ENCODE results near the gene CMSS1. TPM values are rescaled to one million over a fixed set of nuclear protein-coding genes. Genes with fewer than 3 reads are reported as not detected.

The CMSS1 gene
- total RNA-seq, 1 experiment from 2014 or later = 70.6 TPM

GRCh38 chr3:99978221-99978620, 160.6 kb downstream of the CMSS1 start:
- H3K4me1 Mint-ChIP-seq = no peaks in the 10 kb centered on the region
- DNase-seq (ENCODE audit: low spot score) = no peak
- no peak for ATAC-seq
- no peaks in the 10 kb centered on the region for H3K27me3 Mint-ChIP-seq (ENCODE audit: low read depth)
- CTCF ChIA-PET = no interaction called here
- H3K36me3 Mint-ChIP-seq = peaks cover 3% of the 10 kb centered on the region; the same call in 1 of the 2 replicates
- peaks cover 11% of the 10 kb centered on the region for H3K9me3 Mint-ChIP-seq
- H3K27ac Mint-ChIP-seq = no peak overlapping the region
- POLR2A ChIA-PET = no interaction called here
- TF ChIP-seq NR1H2 (CRISPR knock-in tag; IDR thresholded peaks at IDR 0.05) (no peak), RORB (CRISPR knock-in tag; IDR thresholded peaks at IDR 0.05) (no peak), ZSCAN18 (CRISPR knock-in tag; IDR thresholded peaks at IDR 0.05) (no peak), PRDM15 (CRISPR knock-in tag; IDR thresholded peaks at IDR 0.05) (no peak), ERG (CRISPR knock-in tag; IDR thresholded peaks at IDR 0.05) (no peak), JUN (CRISPR knock-in tag; IDR thresholded peaks at IDR 0.05) (no peak), ZMAT4 (CRISPR knock-in tag; IDR thresholded peaks at IDR 0.05) (no peak), PRRX2 (CRISPR knock-in tag; IDR thresholded peaks at IDR 0.05) (no peak), ZNF281 (CRISPR knock-in tag; IDR thresholded peaks at IDR 0.05) (no peak), NR3C1 (CRISPR knock-in tag; conservative IDR thresholded peaks at IDR 0.05; ENCODE audit: low read depth) (no peak), ZNF423 (CRISPR knock-in tag; IDR thresholded peaks at IDR 0.05) (no peak)
- H3K4me3 Mint-ChIP-seq = no peak overlapping the region

GRCh38 chr3:99980606-99981005, 162.9 kb downstream of the CMSS1 start:
- ChIA-PET POLR2A (no interaction called here), CTCF (interaction anchor here (1.1 to 1.6 kb wide), 2 partner anchors 138 to 274 kb away, joined by 3 to 4 read pairs; no protein-coding TSS in a partner anchor)
- H3K27me3 Mint-ChIP-seq (ENCODE audit: low read depth) = no peaks in the 10 kb centered on the region
- no peak overlapping the region for H3K27ac Mint-ChIP-seq
- H3K4me3 Mint-ChIP-seq = no peak overlapping the region
- ATAC-seq (no peak), DNase-seq (ENCODE audit: low spot score) (no peak)
- peaks cover 3% of the 10 kb centered on the region; the same call in 1 of the 2 replicates for H3K36me3 Mint-ChIP-seq
- peaks cover 11% of the 10 kb centered on the region for H3K9me3 Mint-ChIP-seq
- H3K4me1 Mint-ChIP-seq = no peaks in the 10 kb centered on the region
- TF ChIP-seq ZNF423 (CRISPR knock-in tag; IDR thresholded peaks at IDR 0.05) (no peak), NFYB (CRISPR knock-in tag; conservative IDR thresholded peaks at IDR 0.05; ENCODE audit: low read depth) (no peak), E2F5 (CRISPR knock-in tag; IDR thresholded peaks at IDR 0.05) (no peak), TEAD1 (CRISPR knock-in tag; IDR thresholded peaks at IDR 0.05) (no peak), MLX (CRISPR knock-in tag; IDR thresholded peaks at IDR 0.05) (no peak), ELF4 (CRISPR knock-in tag; IDR thresholded peaks at IDR 0.05; ENCODE audit: low read depth) (no peak), CBFB (CRISPR knock-in tag; IDR thresholded peaks at IDR 0.05; ENCODE audit: low read depth) (no peak), ZMAT4 (CRISPR knock-in tag; IDR thresholded peaks at IDR 0.05) (no peak), MXD4 (CRISPR knock-in tag; IDR thresholded peaks at IDR 0.05; ENCODE audit: borderline replicate concordance) (no peak), ZNF138 (CRISPR knock-in tag; conservative IDR thresholded peaks at IDR 0.05) (no peak), ZNF671 (CRISPR knock-in tag; IDR thresholded peaks at IDR 0.05) (no peak), NR3C1 (CRISPR knock-in tag; conservative IDR thresholded peaks at IDR 0.05; ENCODE audit: low read depth) (no peak)
